NCI-H2029 (cell line): ENCODE results near the gene MAGI1.
"Not testable (repeated sequence)": the region's sequence is repeated elsewhere in the genome, so short reads cannot be mapped to it uniquely, and the experiment has no call there.

ENCODE experiments used
- DNase-seq: peaks from one replicate; lab custom pipeline; 2025; lab: John Stamatoyannopoulos, UW

Gene MAGI1

GRCh38 chr3:65560133-65560532 is 478.6 kb downstream of the MAGI1 start:
- DNase-seq: no peak

DNA sequence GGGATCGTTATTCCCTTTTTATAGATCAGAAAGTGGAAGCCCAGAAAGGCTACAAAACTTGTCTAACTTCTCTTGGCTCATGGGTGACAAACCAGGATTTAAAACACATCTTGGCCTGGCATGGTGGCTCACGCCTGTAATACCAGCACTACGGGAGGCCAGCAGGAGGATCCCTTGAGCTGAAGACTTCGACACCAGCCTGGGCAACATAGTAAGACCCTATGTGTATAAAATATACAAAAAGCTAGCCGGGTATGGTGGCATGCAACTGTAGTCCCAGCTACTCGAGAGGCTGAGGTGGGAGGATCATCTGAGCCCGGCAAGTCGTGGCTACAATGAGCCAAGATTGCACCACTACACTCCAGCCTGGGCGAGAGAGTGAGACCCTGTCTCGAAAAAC is 479.1 kb downstream of the MAGI1 start:
- DNase-seq: no peak

DNA sequence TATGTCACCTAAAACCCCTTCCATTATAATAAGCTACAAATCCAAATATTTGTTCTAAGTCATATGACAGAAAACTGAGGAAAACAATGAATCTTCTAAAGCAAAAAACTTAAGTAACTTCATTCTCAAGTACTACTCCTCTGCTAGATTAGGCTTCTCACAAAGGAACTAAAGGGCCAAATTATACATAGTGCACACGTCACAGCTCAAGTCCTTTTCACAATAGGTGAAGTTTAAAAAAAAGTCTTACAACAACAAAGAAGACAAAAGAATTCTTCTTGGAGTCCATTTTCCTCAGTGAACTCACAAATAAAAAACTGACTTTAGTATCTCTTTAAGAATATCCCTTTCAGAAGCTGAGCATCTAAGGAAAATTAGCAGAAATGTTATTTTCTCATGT is 479.9 kb downstream of the MAGI1 start:
- no peak for DNase-seq

- DNase-seq: no peak
Measured at GRCh38 chr3:65557899-65558564, 480.7 kb downstream of the MAGI1 start.

DNA sequence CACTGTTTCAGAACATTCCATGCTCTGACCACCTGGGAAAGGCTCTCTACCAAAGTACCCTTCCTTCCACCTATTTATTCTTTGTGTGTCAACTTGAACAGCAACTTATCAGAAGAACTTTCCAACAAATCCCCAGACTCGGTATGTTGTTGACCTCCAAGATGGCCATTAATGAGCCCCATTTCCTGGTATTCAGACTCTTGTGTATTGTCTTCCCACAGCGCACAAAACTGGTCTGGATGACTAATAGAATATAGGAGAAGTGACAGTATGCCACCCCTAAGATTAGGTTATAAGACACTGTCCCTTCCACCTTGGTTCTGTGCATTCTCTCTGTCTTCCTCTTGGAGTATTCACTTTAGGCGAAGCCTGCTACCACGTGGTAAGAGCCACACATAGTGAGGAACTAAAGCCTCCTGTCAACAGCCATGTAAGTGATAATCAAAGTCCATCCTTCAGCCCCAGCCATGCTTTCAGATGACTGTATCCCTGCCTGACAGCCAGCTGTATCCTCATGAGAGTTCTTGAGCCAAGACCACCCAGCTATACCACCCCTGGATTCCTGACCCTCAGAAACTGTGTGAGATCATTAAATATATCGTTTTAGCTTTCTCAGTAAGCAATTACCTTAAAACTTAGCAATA is 481.7 kb downstream of the MAGI1 start:
- no peak for DNase-seq

DNA sequence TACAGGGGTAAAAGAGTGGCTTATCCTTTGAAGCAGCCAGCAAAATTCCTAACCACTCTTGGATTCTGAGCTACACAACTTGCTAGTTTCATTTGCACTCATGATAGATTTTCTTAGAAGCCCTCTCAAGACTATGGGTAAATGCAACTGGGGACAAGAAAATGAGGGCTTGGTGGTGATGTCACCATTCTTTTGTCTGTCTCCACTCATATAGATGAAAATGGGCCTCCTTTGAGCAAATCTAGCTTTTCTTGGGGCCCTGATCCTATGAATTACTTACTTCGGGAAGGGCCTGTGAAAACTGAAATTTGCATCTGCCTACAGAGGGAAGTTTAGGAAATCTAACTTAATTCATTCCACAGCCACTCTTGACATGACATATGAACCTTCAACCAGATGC is 486.3 kb downstream of the MAGI1 start:
- DNase-seq: no peak

GRCh38 chr3:65551945-65552344 is 486.8 kb downstream of the MAGI1 start:
- peak; percentile 0 for DNase-seq

DNA sequence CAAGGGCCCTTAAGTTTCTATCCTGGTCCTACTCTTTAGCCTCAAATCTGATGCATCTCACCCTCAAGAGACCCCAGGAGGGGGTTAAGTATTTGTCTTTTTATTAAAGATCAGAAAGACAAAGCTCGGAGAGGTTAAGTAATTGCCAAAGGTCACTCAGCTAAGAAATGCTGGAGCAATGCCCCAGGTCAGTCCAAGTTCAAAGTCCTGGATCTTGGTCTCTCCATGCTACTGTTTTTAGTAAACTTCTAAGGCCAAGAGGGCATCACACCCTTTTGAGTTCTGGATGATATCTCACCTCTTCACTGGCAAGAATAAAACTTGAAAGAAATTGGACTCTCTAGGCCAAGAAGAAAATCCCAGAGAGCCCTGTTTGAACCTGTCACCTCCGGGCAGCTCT is 488.6 kb downstream of the MAGI1 start:
- DNase-seq: no peak

DNA sequence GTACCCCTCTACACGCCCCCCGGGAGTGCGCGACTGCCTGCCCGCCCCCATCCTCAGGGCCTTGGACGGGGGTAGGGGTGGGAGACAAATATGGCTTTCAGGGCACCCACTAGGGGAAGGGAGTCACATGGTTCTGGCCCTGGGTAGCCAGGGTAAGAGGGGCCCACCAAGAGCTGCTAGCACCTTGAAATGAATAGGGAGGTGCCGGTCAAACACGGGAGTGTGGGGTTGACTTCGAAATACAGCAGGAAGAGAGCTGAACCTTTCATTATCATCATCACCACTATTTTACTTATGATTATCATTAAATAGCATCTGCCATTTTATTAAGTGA is 489.1 kb downstream of the MAGI1 start:
- no peak for DNase-seq

DNA sequence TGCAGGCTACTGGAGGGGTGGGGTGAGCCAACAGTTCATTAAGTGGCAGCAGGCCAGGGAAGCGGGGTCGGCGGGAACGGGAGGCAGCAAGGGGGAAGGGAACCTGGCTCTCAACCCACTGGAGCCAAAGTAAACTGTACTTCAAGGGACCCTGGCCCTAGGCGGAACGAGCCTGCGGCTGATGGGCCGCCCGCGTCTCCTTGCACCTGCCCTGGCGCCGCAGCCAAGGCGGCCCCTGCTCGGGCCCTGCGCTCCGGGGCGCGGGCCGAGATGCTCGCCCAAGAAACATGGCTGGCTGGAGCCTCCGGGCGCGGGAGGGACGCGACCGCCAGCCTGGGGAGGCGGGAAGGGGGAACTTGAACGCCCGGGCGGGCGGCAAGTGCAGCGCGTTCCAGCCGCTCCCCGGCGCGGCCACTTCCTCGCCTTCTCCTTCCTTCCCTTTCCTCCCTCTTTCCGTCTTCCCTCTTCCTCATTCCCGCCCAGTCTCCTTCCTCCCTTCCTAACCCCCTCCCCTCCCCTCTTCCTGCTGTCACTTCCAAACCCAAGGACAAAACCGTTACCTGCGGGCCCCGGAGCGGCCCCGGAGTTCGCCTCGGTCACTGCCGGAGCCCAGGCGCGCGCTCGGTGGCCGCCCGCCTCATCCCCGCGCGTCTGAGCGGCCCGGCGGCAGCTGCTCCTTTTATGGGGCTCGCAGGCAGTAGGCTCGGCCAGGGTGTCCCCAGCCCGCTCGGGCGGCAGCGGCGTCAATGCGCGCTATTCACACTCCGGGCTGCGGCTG is 489.7 kb downstream of the MAGI1 start:
- DNase-seq: peak; percentile 7

GRCh38 chr3:65545429-65545828 is 493.3 kb downstream of the MAGI1 start:
- DNase-seq: no peak

DNA sequence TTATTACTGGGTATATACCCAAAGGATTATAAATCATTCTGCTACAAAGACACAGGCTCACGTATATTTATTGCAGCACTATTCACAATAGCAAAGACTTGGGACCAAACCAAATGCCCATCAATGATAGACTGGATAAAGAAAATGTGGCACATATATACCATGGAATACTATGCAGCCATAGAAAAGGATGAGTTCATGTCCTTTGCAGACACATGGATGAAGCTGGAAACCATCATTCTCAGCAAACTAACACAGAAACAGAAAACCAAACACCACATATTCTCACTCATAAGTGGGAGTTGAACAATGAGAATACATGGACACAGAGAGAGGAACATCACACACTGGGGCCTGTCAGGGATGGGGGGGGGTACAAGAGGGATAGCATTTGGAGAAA is 495.3 kb downstream of the MAGI1 start:
- DNase-seq: not testable (repeated sequence)

DNA sequence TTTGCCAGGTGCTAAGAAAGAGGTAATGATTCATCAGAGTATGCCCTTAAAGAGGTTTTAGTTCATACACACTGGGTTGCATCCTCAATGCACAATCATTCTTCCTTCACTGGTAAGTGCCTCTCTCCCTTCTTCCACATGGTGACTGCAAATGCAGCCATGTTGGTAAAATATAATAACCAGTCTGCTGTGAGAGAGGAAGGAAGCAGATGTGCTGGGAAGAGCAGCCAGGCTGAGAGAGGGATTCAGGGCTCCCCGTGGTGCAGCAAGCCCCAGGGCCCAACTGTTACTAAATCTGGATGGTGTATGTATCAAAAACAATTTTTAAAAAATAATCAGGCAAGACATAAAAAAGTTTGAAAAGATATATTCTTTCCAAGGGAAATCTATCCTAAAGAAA is 498.1 kb downstream of the MAGI1 start:
- DNase-seq: no peak

DNA sequence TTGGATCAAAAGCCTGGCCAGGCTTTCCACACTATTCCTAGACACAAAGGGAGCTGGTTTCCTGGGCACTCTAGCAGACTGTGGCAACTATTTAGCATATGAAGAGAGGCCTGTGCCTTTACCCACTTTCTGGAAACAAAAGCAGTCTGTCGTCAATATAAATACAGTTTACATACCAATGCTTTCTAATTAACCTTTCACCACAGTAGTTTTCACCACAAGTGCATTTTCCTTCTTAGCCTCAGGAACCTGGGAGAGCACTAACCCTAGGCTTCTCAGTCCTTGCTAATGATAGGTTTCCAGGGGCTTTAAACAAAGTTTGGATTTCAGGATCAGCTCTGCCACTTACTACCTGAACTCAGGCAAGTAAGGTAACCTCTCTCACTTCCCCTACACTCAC is 499.1 kb downstream of the MAGI1 start:
- DNase-seq: no peak

DNA sequence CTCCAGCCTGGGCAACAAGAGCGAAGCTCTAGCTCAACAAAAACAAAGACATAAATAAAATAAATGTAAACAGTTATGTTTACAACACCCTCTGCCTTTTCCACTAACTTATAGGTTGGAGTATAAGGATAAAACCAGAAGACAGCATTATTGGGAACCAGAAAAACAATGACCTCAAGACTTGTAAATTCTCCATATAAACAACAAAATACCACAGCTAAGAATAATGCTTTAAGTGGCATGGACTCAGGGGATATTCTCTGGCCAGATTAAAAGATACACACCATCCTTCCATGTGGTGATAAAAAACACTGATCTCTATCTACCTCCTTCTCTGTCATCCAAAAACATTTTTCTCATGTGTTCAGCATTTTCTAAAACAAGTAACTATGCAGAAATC is 500.6 kb downstream of the MAGI1 start:
- no peak for DNase-seq

DNA sequence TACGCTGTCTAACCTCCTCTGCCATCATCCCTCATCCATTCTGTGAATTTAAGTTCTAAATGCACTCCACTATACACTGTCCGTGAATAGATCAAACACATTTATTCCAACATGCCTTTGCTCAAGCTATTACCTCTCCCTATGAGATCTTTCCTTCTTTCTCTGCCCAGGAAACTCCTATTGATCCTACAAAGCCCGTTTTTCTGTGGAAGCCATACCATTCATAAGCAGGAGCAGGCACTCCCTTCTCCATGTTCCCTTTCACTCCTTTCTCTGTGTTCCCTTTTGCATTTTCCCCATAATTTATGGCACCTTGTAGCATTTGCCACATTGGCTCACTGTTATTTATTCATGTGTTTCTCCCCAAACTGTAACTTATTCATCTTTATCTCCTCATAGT is 501.6 kb downstream of the MAGI1 start:
- DNase-seq: no peak

DNA sequence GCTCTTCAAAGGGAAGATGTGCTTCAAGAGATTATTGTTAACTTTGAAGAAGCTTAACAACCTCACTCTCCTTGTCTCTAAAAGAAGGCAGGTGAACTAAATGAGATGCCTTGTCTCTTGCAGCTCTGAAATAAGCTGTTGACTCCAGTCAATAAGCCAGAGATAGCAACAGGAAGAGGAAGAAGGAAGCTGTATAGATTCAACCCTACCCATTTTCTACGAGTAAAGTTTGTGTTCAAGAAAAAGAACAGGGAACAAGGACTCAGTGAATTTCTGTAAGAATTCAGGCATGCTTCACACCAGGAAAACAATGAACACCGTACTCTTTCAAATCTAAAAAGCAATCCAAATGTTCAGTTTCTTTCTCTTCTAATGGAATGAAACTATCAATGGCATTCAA is 503.5 kb downstream of the MAGI1 start:
- no peak for DNase-seq

- DNase-seq: no peak
Measured at GRCh38 chr3:65534805-65535204, 503.9 kb downstream of the MAGI1 start.

GRCh38 chr3:65532749-65533148 is 506.0 kb downstream of the MAGI1 start:
- DNase-seq: no peak

- DNase-seq: no peak
Measured at GRCh38 chr3:65532215-65532614, 506.5 kb downstream of the MAGI1 start.

- DNase-seq: no peak
Measured at GRCh38 chr3:65531499-65531898, 507.2 kb downstream of the MAGI1 start.

DNA sequence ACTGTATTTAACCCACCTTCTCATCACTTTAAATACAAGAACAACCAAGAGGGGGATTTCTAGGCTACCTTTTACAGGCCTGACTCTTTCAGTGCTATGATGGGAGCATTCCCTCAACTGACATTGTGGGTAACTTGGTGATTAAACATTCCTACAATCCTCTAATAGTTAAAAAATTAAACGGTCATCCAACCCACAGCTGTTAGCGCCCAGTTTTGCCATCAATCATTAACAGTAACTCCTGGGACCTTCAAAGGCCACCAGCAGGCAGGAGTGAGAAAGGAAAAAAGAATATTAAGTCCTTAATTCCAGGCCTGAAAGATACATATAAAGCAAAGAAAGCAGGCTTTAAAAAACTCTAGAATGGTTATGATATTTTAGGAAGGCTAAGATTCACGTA is 512.1 kb downstream of the MAGI1 start:
- no peak for DNase-seq

DNA sequence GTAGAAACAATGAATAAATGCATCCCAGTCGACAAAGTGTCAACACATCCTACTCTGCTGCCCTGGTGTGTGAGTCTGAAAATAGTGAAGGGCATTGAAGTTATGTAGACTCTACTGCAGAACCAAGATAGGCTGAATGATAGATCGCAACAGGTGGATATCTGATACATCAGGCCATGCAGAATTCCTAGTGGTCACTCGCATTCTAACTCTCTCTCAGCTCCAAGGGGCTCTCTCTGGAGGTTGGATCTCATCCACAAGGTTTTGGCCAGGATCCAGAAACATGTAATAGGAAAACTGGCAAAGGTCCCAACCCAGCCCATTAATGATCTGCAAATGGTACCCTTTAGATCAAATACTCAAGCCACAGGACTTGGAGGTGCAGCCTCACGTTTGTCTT is 514.1 kb downstream of the MAGI1 start:
- DNase-seq: no peak

DNA sequence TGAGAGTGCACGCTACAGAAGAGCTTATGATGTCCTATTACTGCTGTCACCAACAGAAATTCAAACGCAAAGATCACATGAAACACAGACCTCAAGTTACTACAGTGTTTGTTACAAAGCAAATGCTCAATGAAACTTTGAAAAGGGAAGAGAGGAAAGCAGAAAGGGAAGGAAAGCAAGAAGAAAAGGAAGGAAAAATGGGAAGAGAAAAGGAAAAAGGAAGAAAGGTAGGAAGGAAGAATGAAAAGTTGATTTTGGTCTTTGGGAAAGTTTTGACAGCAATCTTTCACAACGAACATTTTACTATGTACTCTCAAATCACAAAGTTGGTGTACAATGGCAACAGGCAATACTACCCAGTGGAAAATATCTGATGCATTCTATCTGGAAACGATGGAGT is 514.8 kb downstream of the MAGI1 start:
- DNase-seq: no peak
